AG09319 (cell line): ENCODE data around the gene MCC.
"Not testable (repeated sequence)": the region's sequence is repeated elsewhere in the genome, so short reads cannot be mapped to it uniquely, and the experiment has no call there.

Experiments used
- DNase-seq: peaks from one replicate; pipeline ENCODE4 v3.0.0-alpha.2; 2010; ENCODE audit warnings: low read depth; ENCODE audit errors: extremely low read depth
- TF ChIP-seq, protein P1 (sequence below): IDR thresholded peaks from 2 replicates; pipeline ENCODE4 v1.5.1; 2011; ENCODE audit warnings: low read depth, mild to moderate bottlenecking, inconsistent platforms, low read length, moderate library complexity

The MCC gene

DNA sequence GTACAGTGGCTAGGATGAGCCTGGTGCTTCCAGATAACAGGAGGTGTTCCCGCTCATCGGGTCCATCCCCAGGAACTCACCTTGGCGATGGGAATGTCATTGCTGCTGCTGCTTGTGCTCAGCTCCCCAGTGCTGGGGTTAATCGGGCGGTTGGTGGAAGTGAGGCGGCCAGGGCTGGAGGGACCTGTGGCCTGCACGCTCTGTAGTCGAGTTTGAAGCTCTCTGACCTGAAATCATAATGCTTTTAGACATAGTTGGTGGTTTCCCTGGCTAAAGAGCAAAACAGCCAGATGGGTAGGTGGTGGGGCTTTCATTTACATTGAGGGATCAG lies 403.2 kb downstream of the MCC start:
- TF ChIP-seq, protein P1, sequence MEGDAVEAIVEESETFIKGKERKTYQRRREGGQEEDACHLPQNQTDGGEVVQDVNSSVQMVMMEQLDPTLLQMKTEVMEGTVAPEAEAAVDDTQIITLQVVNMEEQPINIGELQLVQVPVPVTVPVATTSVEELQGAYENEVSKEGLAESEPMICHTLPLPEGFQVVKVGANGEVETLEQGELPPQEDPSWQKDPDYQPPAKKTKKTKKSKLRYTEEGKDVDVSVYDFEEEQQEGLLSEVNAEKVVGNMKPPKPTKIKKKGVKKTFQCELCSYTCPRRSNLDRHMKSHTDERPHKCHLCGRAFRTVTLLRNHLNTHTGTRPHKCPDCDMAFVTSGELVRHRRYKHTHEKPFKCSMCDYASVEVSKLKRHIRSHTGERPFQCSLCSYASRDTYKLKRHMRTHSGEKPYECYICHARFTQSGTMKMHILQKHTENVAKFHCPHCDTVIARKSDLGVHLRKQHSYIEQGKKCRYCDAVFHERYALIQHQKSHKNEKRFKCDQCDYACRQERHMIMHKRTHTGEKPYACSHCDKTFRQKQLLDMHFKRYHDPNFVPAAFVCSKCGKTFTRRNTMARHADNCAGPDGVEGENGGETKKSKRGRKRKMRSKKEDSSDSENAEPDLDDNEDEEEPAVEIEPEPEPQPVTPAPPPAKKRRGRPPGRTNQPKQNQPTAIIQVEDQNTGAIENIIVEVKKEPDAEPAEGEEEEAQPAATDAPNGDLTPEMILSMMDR = no peak
- DNase-seq = no peak

DNA sequence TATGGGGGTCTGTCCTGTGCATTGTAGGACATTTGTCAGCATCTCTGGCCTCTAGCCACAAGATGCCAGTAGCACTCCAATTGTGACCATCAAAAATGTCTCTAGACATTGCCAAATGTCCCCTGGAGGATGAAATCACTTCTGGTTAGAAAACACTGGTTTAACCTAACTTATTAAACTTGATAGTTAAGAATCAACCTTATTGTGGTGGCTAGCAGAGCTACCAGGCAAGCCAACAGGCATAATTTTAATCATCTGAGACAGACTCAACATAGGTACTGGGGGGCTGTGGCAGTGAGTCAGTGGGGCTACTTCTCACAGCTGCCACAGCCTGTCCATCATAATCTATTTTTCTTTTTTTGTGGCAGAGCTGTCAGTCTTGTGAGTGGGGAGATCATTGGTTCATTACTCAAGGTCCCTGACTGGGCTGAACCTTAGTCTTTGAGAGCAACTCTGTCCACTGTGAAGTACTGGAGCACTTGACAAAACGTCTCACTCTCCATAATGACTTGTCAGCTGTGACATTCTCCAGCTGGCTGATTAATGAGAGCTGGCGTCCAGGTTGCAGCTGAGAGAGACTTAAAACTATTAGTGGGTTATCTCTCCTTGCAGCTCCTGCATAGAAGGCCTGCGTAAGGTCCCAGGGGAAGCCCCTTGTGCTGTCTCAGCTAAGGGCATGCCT lies 403.7 kb downstream of the MCC start:
- TF ChIP-seq, protein P1 = no peak
- no peak for DNase-seq

DNA sequence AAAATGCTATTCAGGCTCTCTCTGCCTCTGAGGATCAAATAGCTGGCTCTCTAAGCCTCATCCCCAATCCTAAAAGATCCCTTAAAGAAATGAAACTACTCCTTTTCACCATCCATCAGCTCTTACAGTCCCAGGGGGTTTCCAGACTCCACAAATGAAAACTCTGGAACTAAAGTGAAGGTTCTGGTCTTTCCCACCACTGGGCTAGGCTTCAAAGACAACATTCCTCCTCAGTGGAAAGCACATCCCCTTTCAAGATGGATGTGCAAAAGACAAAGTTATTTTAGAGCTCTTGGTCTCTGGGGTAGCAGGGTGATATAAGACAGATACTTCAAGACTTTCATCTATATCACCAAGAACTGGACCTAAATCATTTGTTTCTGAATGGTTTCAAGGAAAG lies 404.8 kb downstream of the MCC start:
- DNase-seq = no peak
- TF ChIP-seq, protein P1 = no peak

DNA sequence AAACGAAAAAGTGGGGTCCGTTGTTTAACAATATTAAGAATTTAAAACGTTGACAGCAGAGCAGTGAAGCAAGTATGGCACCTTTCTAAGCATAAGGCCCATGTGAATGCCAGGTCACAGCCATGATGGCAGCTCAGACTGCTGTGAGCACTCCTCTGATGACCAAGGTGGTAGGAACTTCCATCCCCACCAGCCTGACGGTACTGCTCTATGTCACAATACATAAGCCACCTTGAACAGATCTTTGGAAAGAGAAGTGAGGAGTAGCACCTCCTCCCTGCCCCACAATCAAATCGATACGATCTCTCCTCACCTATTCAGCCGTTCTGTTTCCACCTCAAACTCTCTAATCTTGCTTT lies 405.7 kb downstream of the MCC start:
- TF ChIP-seq, protein P1 = no peak
- no peak for DNase-seq

DNA sequence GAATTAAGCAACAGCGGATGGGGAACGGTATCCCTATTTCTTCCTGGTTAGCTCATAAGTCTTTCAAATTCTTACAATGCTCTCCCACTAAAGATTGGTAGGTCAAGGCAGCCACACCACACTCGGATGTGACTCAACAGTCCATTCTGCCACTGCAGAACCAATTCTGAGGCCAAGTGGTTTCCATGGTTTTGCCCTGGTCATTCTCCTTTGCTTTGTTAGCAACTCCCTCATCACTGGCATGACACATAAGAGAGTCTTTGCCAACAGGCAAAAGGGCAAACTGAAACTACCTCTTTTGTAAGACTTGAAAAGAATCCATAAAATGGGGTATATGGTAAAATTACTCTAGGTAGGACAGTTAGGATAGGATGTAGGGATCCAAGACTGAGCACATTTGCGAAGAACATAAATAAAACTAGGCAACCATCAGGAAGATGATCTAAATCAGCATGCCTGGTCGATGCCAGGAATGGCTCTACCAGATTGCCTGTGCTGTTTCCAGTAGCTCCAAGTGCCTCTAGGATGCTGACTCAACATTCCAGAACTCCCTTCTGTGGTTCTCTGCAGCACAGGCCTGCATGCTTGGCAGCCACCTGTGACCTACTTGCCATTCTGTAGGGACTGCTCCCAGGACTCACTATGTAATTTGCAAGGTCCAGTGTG lies 406.2 kb downstream of the MCC start:
- DNase-seq = peak; percentile 32
- TF ChIP-seq, protein P1 = no peak

DNA sequence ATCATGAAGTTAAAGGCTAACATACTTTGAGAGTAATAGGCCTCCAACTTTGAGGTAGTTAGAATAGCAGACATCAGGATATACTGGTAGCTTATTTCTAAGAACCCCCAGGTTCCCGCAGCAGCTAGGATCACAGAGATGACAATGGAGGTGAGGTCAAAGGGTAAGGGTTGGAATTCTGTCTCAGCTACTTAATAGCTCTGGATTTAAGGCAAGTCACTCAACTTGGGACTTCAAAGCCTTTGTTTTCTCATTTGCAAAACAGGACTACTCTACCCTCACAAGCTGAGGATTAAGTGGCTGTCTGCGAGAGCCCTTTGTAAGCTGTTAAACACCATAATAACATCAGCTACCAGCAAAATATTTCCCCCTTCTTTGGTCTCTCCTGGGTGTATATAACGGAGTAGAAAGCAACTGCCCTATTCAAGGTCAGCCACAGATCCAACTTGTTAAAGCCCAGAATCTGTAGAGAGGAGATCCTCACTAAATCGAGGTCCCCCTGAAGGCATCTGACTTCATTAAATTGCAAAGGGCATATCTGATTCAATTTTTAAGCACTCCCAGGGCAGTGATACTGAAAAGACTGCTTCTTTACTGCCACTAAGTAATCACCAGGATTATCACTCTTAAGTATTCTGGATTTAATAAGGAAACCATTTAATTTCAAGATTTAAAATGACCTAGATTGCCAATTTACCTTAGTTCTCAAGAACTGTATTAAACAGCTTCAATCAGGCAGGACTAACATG lies 407.0 kb downstream of the MCC start:
- no peak for DNase-seq
- TF ChIP-seq, protein P1 = no peak

DNA sequence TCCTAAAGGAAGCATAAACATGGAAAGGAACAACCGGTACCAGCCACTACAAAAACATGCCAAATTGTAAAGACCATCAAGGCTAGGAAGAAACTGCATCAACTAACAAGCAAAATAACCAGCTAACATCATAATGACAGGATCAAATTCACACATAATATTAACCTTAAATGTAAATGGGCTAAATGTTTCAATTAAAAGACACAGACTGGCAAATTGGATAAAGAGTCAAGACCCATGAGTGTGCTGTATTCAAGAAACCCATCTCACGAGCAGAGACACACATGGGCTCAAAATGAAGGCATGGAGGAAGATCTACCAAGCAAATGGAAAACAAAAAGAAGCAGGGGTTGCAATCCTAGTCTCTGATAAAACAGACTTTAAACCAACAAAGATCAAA lies 411.6 kb downstream of the MCC start:
- DNase-seq = not testable (repeated sequence)
